Common myeloid progenitor, CD34-positive (primary cell): ENCODE results near the gene UQCR10.

Source experiments
- CTCF ChIA-PET: fragments of 350-600 bp; sonication (Branson Sonifier 250); formaldehyde crosslinking; loops from one replicate; lab custom pipeline; 2021; ENCODE audit warnings: antibody characterized with exemption; lab: Charles Lee
- POLR2A ChIA-PET: fragments of 350-600 bp; sonication (Branson Sonifier 250); formaldehyde crosslinking; loops from one replicate; lab custom pipeline; 2021; ENCODE audit warnings: antibody characterized with exemption; lab: Charles Lee
- DNase-seq, 3 donors: peaks; one replicate each; pipeline versions ENCODE4 v3.0.0 to v3.0.0-alpha.2; 2013
- H3K27ac ChIP-seq, 2 experiments: 1 replicate in 1 of 2; 2 replicates in 1 of 2; pipeline ENCODE4 v1.7.0; 2013; ENCODE audit warnings: inconsistent platforms in 2 of 2, low read length in 2 of 2, mild to moderate bottlenecking in 2 of 2, low read depth in 1 of 2, moderate library complexity in 1 of 2; ENCODE audit not compliant: severe bottlenecking in 2 of 2, insufficient read depth in 1 of 2, poor library complexity in 1 of 2
- H3K27me3 ChIP-seq, 5 experiments: replicated peaks in 2 of 5; 1 replicate in 3 of 5; 2 replicates in 2 of 5; pipeline versions ENCODE4 v1.6.1 to v1.7.0; 2013; ENCODE audit warnings: low read length in 4 of 5, mild to moderate bottlenecking in 2 of 5, moderate library complexity in 2 of 5, inconsistent platforms in 1 of 5; ENCODE audit not compliant: insufficient read depth in 5 of 5, control insufficient read depth in 4 of 5
- H3K36me3 ChIP-seq, 4 experiments: 1 replicate in 2 of 4; 2 replicates in 2 of 4; pipeline versions ENCODE4 v1.6.1 to v1.7.0; 2013; ENCODE audit warnings: low read length in 3 of 4, control low read depth in 1 of 4, mild to moderate bottlenecking in 1 of 4; ENCODE audit not compliant: control insufficient read depth in 4 of 4, insufficient read depth in 4 of 4
- H3K4me1 ChIP-seq, 4 experiments: 1 replicate in 3 of 4; 2 replicates in 1 of 4; pipeline versions ENCODE4 v1.6.1 to v1.7.1; 2013; ENCODE audit warnings: low read length in 3 of 4, mild to moderate bottlenecking in 3 of 4, control low read depth in 1 of 4, inconsistent platforms in 1 of 4, moderate library complexity in 1 of 4; ENCODE audit not compliant: control insufficient read depth in 4 of 4, insufficient read depth in 4 of 4; ENCODE audit errors: control extremely low read depth in 1 of 4
- H3K4me3 ChIP-seq, 7 experiments: 1 replicate in 4 of 7; 2 replicates in 3 of 7; pipeline versions ENCODE4 v1.5.1 to v1.7.0; 2013; ENCODE audit warnings: mild to moderate bottlenecking in 7 of 7, low read length in 6 of 7, moderate library complexity in 6 of 7, inconsistent platforms in 2 of 7, low read depth in 2 of 7, control low read depth in 1 of 7; ENCODE audit not compliant: insufficient read depth in 4 of 7, control insufficient read depth in 1 of 7; ENCODE audit errors: extremely low read depth in 1 of 7
- H3K9me3 ChIP-seq, 5 experiments: 1 replicate in 4 of 5; 2 replicates in 1 of 5; pipeline versions ENCODE4 v1.6.1 to v1.7.1; 2013; ENCODE audit warnings: low read length in 4 of 5, mild to moderate bottlenecking in 2 of 5, inconsistent platforms in 1 of 5, low read depth in 1 of 5, moderate library complexity in 1 of 5; ENCODE audit not compliant: control insufficient read depth in 4 of 5, insufficient read depth in 2 of 5; ENCODE audit errors: control extremely low read depth in 1 of 5
- WGBS: methylation state at CpG from one replicate; pipeline ENCODE4 v1.1.5; 2013; ENCODE audit not compliant: insufficient coverage; 5-methylcytosine and 5-hydroxymethylcytosine counted together

Gene UQCR10

GRCh38 chr22:29731058-29731850, 35.9 kb upstream of the UQCR10 start:
- Histone ChIP-seq H3K27ac (no peak overlapping the region), H3K9me3 (no peaks in the 10 kb centered on the region), H3K36me3 (peaks cover 0 to 11% (median 8%) of the 10 kb centered on the region in 4 experiments), H3K4me3 (no peak overlapping the region), H3K4me1 (peaks cover 0 to 32% (median 14%) of the 10 kb centered on the region in 4 experiments), H3K27me3 (peaks cover 0 to 6% (median under 1%) of the 10 kb centered on the region in 5 experiments)
- DNase-seq, result no peak
- POLR2A ChIA-PET, result no interaction called here
- CTCF ChIA-PET, result no interaction called here
- WGBS, result 95% methylated on average over 15 of the region's 18 CpGs

- CTCF ChIA-PET, result interaction anchor here (0.9 kb wide), 1 partner anchor 8 kb away, joined by 3 read pairs; no protein-coding TSS in a partner anchor
- no peaks in the 10 kb centered on the region for H3K9me3 ChIP-seq
- POLR2A ChIA-PET, result interaction anchor here (1.3 to 1.6 kb wide), 3 partner anchors 10 to 34 kb away, joined by 5 to 7 read pairs (median 6); partner anchors contain the start of genes UQCR10 and ZMAT5
Measured at GRCh38 chr22:29732883-29733282, 34.3 kb upstream of the UQCR10 start.

GRCh38 chr22:29733362-29734201, 33.6 kb upstream of the UQCR10 start:
- POLR2A ChIA-PET, result interaction anchor here (0.6 to 1.6 kb wide), 4 partner anchors 9 to 927 kb away, joined by 4 to 7 read pairs (median 6); partner anchors contain the start of genes UQCR10 and ZMAT5
- H3K27me3 ChIP-seq, result no peaks in the 10 kb centered on the region
- H3K9me3 ChIP-seq, result no peaks in the 10 kb centered on the region
- H3K4me3 ChIP-seq, result peak overlapping the region in 2 of 7 experiments; percentile 42 to 61
- H3K27ac ChIP-seq, result peak overlapping the region; percentile 89 to 96
- DNase-seq, result peak; percentile 94 to 98 (median 97)
- CTCF ChIA-PET, result interaction anchor here (0.9 to 1.4 kb wide), 4 partner anchors 8 to 271 kb away, joined by 3 to 5 read pairs (median 3); no protein-coding TSS in a partner anchor
- 0% methylated on average over 19 of the region's 19 CpGs for WGBS
- peaks cover 0 to 18% (median 11%) of the 10 kb centered on the region in 4 experiments for H3K36me3 ChIP-seq
- H3K4me1 ChIP-seq, result peaks cover 0 to 32% (median 14%) of the 10 kb centered on the region in 4 experiments

More at GRCh38 chr22:29732883-29733282, 34.3 kb upstream of the UQCR10 start:
- H3K27ac ChIP-seq, result peak overlapping the region; percentile 89 to 96
- H3K4me3 ChIP-seq, result peak overlapping the region in 1 of 7 experiments; percentile 61
- 91% methylated on average over 6 of the region's 6 CpGs for WGBS
- peaks cover 0 to 32% (median 14%) of the 10 kb centered on the region in 4 experiments for H3K4me1 ChIP-seq
- H3K36me3 ChIP-seq, result peaks cover 0 to 12% (median 9%) of the 10 kb centered on the region in 4 experiments
- no peak for DNase-seq
- no peaks in the 10 kb centered on the region for H3K27me3 ChIP-seq

- peak in 1 of 3 donors; percentile 17 for DNase-seq
- CTCF ChIA-PET, result interaction anchor here (1.0 to 1.4 kb wide), 3 partner anchors 8 to 271 kb away, joined by 3 to 5 read pairs (median 3); no protein-coding TSS in a partner anchor
- H3K36me3 ChIP-seq, result peaks cover 0 to 23% (median 13%) of the 10 kb centered on the region in 4 experiments
- 54% methylated on average over 6 of the region's 8 CpGs for WGBS
- POLR2A ChIA-PET, result interaction anchor here (0.6 to 1.6 kb wide), 4 partner anchors 8 to 926 kb away, joined by 4 to 7 read pairs (median 6); partner anchors contain the start of genes UQCR10 and ZMAT5
- H3K4me1 ChIP-seq, result peaks cover 0 to 32% (median 14%) of the 10 kb centered on the region in 4 experiments
- no peaks in the 10 kb centered on the region for H3K27me3 ChIP-seq
- no peaks in the 10 kb centered on the region for H3K9me3 ChIP-seq
- H3K4me3 ChIP-seq, result peak overlapping the region in 2 of 7 experiments; percentile 39 to 61
- H3K27ac ChIP-seq, result peak overlapping the region; percentile 89 to 96
Measured at GRCh38 chr22:29734406-29734805, 32.8 kb upstream of the UQCR10 start.

- H3K9me3 ChIP-seq, result no peaks in the 10 kb centered on the region
- 87% methylated on average over 6 of the region's 9 CpGs for WGBS
- POLR2A ChIA-PET, result no interaction called here
- H3K27ac ChIP-seq, result peak overlapping the region; percentile 89 to 96
- H3K4me1 ChIP-seq, result peaks cover 0 to 32% (median 14%) of the 10 kb centered on the region in 4 experiments
- no peaks in the 10 kb centered on the region for H3K27me3 ChIP-seq
- CTCF ChIA-PET, result interaction anchor here (1.0 kb wide), 1 partner anchor 10 kb away, joined by 3 read pairs; no protein-coding TSS in a partner anchor
- peaks cover 0 to 27% (median 15%) of the 10 kb centered on the region in 4 experiments for H3K36me3 ChIP-seq
- H3K4me3 ChIP-seq, result no peak overlapping the region
- no peak for DNase-seq
Measured at GRCh38 chr22:29734838-29735237, 32.3 kb upstream of the UQCR10 start.

- CTCF ChIA-PET, result no interaction called here
- Histone ChIP-seq H3K9me3 (no peaks in the 10 kb centered on the region), H3K27me3 (no peaks in the 10 kb centered on the region), H3K27ac (no peak overlapping the region), H3K4me3 (no peak overlapping the region), H3K4me1 (peaks cover 0 to 32% (median 14%) of the 10 kb centered on the region in 4 experiments), H3K36me3 (peaks cover 0 to 31% (median 16%) of the 10 kb centered on the region in 4 experiments)
- POLR2A ChIA-PET, result no interaction called here
- no peak for DNase-seq
- WGBS, result 100% methylated on average over 1 of the region's 1 CpG
Measured at GRCh38 chr22:29735416-29735815, 31.8 kb upstream of the UQCR10 start.
